Mucosa of gallbladder (tissue), 1 donor: Measurements from ENCODE around the gene RET. TPM values are rescaled to one million over a fixed set of nuclear protein-coding genes. Genes with fewer than 3 reads are reported as not detected.
A peak's percentile ranks its signal among the peaks of the same experiment; 100 is the strongest.

Experiments used
- DNase-seq: peaks from one replicate; pipeline ENCODE4 v3.0.0-alpha.2; 2020; ENCODE audit warnings: low spot score
- total RNA-seq: library from RNA; stranded (reverse); gene quantifications from one replicate; pipeline ENCODE4 v1.2.1, GENCODE V29; 2021
- donor health status: DM: no; HTN: no; CAD: no.

RET gene
- total RNA-seq, 1 donor from 2014 or later, result 1.6 TPM

DNA sequence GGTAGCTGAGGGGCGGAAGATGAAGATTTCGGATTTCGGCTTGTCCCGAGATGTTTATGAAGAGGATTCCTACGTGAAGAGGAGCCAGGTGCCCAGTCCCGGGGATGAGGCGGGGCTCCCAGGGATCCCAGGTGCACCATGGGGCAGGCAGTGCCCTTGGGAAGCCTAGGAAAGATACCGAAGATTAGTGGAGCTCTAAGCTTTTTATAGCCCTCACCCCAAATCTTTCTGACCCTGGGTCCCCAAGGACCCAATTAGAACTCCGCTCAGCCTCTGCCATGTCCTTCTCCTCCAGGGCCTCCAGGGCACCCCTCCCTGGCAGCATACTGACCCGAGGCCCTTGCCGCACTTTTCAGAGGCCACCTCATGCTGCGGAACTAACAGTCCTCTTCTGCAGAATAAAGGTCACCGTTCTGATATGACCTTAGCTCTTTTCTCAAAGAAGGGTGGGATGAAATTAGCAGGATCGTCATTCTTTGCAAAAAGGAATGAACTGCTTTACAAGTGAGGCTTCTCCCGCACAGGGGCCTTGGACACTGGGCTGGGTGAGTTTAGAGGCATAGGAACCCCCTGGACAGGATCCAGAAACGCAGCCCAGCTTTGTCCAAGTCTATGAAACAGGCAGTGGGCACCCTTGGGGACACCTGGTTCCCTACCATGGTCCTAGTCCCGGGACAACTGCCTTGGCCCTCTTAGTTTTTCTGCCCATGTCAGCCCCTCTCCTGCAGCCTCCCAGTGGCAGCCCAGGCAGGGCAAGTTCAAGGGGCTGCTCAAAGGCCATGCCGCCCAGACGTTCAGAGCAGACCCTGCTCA lies 43.5 kb downstream of the RET start:
- no peak for DNase-seq

DNA sequence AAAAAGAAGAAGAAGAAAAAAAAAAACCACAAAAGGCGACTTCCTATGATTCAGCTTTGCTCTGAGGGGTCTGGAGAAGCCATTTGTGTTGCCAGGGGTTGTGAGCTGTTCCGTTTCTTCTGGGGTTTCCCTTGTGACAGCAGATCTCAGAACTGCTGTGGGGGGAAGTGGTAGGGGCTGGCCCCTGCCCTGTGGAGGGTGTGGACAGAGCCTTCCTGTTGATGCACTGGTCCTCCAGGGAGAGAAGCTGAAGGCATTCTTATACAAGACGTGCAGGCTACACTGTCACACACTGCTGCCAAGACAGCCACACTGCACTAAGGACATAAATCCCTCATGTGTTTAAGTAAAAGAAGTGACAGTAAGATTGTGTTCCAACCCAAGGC lies 44.1 kb downstream of the RET start:
- DNase-seq, result no peak

DNA sequence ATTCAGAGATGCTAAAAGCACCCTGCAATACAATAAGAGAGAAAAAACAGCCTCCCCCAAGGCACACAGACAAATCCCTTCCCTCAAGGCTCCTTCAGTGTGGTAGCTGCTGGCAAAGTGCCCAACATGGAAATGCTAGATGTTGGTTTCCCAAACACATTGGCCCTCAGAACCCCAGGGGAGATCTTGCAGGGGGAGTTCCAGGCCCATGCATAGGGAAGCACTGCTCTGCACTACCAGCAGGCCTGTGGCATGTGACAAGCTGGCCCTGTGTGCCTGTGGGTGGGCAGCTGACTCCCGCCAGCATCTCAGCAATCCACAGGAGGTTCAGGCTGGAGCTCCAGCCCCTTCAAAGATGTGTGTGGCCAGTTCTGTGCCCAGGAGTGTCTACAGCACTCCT lies 44.6 kb downstream of the RET start:
- no peak for DNase-seq

DNA sequence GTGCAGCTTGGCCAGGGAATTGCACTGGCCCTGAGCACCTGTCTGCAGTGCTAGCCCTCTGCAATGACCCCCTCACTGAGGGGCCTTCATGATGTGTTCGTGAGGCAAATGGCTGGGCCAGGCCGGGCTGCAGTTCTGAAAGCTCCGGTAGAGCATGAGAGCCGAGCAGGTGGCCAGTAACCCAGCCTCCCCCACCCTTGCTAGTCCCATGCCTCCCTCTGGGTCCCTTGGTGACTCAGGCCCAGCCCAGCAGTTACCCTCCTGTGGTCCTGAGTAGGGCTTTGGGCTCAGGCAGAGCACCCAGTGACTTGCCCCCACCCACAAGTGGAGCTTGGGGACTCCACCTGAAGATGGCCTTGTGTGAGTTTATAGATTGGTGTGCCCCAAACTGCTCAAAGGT lies 45.2 kb downstream of the RET start:
- no peak for DNase-seq

DNA sequence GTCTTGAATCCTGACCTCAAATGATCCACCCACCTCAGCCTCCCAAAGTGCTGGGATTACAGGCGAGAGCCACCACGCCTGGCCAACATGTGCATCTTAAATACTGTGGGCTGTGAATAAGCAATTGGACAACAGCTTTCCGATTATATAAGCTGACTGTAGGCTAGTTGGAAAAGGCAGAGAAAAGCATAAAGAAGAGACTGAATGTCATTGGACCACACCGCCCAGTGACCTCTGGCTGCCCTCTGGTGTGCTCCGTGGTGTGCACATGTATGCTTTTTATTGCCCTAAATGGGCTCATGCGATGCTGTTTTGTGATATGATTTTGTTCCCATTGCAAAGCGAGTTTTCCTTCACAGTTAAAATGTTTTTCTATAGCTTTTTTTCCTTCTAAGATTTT lies 46.0 kb downstream of the RET start:
- no peak for DNase-seq

DNA sequence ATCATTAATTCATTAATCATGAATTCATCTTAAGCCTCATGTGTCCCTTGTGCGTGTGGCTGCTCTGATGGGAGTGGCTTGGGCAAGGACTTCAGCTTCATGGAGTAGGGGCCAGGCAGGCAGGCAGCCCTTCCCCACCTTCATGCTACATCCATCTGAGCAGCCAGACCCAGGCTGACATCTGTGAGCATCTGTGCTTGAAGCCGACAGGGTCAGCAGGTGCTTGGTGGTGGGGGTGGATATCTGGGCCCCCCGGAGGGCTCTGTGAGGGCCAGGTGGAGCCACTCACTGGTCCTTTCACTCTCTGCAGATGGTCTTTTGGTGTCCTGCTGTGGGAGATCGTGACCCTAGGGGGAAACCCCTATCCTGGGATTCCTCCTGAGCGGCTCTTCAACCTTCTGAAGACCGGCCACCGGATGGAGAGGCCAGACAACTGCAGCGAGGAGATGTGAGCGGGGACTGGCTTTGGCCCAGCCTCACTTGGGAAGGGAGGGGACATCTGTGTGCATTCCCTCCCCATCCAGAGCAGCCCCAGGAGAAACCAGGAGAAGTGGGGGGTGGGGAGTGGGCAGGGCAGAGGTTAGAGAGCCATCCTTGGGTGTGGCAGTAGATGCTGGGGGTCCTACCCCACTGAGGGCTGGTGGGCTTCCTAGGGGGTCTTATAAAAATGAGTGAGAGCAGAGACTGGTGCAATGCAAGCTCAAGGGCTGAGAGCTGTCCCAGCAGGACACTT lies 46.7 kb downstream of the RET start:
- DNase-seq, result no peak

DNA sequence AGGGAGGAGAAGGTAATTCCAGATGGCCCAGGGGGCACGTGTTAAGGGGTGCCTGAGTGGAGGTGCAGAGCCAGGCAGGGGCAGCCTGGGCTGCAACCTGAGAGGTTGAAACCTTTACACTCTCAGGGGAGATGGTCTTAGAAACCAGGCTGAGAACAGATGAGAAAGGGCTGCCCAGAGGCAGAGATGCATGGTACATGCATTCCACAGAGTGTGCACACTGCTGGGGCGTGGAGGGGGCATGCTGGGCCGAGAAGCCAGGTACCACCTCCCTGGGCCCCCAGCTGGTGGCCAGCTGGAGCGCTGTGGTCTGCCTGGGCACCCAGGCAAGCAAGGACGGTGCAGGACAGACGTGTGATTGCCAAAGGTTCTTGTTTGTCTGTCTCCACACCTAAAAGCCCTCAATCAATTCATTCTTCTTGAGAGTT lies 47.2 kb downstream of the RET start:
- no peak for DNase-seq

DNA sequence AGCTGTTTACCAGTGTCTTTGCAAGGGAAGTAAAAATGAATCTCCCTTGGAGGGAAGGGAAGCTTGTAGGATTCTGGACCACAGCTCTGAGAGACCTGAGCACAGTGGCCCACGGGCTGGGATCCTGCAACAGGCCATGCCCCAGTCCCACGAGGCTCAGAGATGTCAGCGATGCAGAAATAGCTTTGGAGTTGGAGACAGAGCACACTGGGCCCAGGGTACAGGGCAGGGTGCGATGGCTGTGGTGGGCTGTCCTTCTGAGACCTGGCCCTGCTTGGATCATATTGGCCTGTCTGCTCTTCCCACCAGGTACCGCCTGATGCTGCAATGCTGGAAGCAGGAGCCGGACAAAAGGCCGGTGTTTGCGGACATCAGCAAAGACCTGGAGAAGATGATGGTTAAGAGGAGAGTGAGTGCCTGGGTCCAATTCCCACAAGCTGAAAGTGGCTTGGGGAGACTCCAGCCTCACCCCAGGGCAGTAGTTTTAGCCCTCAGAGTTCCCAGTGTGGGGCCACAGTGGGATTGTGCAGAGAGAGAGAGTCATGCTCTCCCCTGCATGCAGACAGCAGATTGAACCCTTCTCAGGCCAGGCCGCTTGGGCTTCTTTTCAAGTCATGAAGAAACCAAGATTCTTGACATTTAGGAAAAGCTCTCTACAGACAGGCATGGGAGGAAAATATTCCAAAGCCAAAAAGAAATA lies 47.9 kb downstream of the RET start:
- DNase-seq, result no peak

DNA sequence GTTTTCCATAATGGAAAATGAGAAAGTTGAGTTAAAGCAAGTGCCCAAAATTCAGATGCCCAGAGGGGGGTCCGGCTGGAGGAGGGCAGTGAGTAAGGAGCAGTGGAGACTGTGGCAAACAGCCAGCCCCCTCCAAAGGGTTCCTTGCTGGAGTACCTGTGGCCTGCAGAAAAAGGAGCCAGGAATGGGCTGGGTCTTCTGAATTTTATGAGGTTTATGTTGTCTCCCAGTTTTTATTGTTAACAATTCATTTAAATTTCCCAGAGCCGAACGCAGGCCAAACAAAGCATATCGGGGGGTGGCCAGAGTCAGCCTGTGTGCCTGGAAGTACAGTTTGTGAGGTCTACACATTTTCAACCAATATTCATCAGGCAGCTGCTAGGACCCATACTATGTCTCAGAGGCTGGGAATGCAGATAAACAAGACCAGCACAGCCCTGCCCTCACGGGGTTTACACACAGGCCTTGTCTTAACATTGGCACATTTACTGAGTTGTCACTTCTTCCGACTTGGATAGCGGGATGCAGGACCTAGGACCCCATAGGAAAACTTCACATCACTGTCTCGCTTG lies 48.5 kb downstream of the RET start:
- no peak for DNase-seq

DNA sequence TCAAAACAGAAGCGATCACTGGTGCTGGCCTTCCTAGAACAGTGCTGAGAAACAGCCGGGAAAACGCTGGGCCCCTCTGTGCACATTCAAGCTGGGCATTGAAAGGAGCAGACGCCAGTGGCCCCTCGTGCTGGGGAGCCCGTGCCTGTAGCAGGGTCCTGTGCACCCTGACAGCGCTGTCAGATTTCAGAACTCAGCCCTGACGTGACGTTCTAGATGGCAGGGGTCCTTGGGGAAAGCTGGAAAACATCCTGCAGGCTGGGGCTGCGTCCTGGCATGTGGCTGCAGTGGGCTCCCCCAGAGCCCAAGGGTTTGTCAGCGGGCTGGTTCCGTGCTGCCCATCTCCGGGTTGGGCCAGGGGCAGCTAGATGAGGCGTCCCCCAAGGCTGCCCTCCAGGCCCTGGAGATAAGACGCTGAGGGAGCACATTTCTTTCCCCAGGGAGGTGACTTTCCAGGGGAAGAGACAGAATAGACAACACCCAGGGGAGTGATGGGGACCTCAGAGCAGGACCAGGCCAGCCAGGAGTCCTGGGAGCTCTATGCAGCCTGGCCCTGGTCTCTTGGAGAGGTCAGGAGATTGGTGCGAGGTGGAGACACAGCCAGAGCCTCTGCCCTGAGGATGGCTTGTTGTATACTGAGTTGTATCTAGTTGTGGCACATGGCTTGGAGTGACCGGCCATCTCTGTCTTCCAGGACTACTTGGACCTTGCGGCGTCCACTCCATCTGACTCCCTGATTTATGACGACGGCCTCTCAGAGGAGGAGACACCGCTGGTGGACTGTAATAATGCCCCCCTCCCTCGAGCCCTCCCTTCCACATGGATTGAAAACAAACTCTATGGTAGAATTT lies 49.2 kb downstream of the RET start:
- DNase-seq, result peak; percentile 4

DNA sequence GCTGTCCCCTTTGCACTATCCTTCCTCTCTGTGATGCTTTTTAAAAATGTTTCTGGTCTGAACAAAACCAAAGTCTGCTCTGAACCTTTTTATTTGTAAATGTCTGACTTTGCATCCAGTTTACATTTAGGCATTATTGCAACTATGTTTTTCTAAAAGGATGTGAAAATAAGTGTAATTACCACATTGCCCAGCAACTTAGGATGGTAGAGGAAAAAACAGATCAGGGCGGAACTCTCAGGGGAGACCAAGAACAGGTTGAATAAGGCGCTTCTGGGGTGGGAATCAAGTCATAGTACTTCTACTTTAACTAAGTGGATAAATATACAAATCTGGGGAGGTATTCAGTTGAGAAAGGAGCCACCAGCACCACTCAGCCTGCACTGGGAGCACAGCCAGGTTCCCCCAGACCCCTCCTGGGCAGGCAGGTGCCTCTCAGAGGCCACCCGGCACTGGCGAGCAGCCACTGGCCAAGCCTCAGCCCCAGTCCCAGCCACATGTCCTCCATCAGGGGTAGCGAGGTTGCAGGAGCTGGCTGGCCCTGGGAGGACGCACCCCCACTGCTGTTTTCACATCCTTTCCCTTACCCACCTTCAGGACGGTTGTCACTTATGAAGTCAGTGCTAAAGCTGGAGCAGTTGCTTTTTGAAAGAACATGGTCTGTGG lies 50.0 kb downstream of the RET start:
- peak; percentile 5 for DNase-seq

DNA sequence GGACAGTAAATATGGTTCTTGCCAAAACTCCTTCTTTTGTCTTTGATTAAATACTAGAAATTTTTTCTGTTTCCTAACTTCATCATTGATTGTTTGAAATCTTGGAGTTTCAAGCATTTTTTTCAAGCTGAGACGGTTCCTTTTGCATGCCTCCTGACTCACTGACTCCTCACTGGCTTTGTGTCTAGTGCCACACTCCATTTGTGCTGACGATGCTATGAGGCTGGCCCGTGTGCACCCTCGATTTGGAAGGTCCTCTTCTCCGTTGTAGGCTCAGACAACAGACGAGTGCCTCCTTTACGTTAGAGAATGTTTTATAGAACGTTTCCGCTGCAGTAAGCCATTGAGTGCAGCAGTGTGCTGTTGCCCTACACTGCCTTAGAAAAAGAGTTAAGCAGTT lies 50.6 kb downstream of the RET start:
- DNase-seq, result peak; percentile 10

DNA sequence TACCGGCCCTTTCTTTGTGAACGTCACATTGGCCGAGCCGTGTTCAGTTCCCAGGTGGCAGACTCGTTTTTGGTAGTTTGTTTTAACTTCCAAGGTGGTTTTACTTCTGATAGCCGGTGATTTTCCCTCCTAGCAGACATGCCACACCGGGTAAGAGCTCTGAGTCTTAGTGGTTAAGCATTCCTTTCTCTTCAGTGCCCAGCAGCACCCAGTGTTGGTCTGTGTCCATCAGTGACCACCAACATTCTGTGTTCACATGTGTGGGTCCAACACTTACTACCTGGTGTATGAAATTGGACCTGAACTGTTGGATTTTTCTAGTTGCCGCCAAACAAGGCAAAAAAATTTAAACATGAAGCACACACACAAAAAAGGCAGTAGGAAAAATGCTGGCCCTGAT lies 51.5 kb downstream of the RET start:
- DNase-seq, result no peak

DNA sequence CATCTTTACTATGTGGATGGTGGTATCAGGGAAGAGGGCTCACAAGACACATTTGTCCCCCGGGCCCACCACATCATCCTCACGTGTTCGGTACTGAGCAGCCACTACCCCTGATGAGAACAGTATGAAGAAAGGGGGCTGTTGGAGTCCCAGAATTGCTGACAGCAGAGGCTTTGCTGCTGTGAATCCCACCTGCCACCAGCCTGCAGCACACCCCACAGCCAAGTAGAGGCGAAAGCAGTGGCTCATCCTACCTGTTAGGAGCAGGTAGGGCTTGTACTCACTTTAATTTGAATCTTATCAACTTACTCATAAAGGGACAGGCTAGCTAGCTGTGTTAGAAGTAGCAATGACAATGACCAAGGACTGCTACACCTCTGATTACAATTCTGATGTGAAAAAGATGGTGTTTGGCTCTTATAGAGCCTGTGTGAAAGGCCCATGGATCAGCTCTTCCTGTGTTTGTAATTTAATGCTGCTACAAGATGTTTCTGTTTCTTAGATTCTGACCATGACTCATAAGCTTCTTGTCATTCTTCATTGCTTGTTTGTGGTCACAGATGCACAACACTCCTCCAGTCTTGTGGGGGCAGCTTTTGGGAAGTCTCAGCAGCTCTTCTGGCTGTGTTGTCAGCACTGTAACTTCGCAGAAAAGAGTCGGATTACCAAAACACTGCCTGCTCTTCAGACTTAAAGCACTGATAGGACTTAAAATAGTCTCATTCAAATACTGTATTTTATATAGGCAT lies 52.3 kb downstream of the RET start:
- DNase-seq, result no peak

DNA sequence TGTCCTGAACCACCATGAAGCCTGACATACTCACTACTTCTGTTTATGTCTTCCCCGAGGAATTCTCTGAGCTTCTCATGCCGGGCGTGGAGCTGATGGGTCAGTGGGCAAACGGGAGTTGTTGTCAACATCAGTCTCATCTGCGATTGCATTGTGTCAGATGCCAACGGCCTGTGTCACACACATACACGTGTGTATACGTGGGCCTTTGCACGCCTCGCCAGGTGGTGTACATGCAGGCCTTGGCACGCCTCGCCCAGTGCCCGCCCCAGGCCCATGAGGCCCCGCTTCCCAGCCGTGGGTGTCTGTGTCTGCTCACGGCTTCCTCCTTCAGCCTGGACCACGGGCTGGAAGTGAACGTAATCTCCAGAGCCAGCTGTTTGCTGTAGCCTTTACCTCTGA lies 53.9 kb downstream of the RET start:
- DNase-seq, result no peak

DNA sequence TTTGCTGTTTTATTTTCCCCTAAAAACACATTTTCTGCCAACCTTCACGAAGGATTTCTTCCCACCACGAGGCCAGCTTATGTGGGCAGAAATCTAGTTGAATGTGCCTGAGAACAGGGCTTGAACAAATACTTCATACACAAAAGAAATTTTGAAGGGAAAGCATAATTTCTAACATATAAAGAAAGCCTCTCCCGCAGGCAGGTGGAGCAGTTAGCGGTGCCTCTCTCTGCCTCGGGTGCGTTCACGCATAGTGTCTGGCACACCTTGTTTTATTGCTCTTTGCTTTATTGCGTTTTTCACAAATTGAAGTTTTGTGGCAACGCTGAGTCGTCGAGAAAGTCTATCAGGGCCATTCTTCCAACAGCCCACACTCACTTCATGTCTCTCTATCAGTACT lies 54.4 kb downstream of the RET start:
- no peak for DNase-seq

DNA sequence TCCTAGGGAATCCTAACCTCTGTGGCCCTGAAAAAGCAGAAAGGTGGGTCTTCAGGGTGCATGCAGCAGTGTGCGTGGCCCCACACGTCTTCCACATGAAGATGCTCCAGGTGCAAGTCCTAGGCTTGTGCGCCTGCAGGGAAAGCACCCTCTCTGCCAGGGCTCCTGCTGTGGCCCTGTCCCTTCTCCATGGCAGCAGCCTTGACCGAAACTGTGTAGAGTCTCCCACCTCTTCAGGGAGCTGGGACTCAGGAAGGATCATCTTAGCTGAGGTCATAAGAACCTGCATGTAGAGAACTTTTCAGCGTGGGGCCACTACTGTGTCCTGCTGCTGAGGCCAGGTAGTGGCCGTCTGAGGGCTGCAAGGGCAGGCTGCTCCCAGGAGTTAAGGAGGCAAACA lies 55.0 kb downstream of the RET start:
- no peak for DNase-seq

DNA sequence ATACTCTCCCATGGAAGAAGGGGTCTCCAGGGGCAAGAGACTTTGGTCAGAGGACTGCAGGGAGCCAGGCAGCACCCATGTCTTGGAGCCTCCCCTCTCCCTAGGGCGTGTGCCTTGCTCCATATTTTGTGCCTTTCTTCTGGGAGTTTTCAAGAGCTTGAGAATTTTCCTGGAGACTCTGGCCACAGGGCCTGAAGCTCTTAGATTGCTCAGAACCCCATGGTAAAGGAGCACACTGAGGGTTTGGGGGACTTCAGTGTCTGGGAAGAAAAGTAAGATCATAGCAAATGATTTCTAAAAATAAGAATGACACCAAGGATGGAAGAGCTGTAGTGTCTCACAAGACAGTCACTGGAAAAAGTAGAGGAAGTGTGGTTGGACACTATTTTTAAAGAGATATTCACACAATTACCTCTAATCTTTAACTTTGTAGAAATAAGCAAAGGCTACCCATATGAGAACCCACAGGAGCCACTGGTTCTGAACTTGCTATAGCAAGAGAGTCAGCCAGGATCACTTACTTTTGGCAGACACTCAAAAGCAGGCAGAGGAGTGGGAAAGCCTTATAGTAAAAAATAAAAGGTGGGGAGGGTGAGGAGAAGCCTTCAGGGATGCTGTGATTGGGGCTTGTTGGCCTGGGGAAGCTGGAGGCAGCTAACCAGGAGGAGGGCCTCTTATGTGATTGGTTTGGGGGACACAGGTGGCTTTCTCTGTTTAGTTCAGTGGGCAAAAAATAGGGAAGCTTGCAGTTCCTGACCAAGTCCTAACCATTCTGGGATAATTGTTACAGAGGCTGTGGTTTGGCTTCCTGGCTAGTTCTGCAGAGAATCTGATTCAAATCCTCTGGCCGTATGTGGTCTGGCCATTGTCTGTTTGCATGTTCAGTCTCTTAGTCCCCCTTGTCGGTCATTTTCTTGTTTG lies 56.3 kb downstream of the RET start:
- no peak for DNase-seq
